ENCODE measurements around the gene SLITRK2.

SLITRK2 gene

GRCh38 chrX:145817331-145818185 lies at the start of gene SLITRK2:
Gene SLITRK2, plus strand, starts transcription at chrX:145817829. Its CDS starts 4,597 bp downstream, at chrX:145822426.
- TF ChIP-seq, protein P1, sequence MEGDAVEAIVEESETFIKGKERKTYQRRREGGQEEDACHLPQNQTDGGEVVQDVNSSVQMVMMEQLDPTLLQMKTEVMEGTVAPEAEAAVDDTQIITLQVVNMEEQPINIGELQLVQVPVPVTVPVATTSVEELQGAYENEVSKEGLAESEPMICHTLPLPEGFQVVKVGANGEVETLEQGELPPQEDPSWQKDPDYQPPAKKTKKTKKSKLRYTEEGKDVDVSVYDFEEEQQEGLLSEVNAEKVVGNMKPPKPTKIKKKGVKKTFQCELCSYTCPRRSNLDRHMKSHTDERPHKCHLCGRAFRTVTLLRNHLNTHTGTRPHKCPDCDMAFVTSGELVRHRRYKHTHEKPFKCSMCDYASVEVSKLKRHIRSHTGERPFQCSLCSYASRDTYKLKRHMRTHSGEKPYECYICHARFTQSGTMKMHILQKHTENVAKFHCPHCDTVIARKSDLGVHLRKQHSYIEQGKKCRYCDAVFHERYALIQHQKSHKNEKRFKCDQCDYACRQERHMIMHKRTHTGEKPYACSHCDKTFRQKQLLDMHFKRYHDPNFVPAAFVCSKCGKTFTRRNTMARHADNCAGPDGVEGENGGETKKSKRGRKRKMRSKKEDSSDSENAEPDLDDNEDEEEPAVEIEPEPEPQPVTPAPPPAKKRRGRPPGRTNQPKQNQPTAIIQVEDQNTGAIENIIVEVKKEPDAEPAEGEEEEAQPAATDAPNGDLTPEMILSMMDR (conservative IDR thresholded peaks at IDR 0.05; ENCODE audit: low read length), result no peak
- no peak within 1 kb of the TSS for H3K4me3 ChIP-seq (ENCODE audit: low read length)
- no peak for DNase-seq (ENCODE audit: low read depth)

- no peak overlapping the region for H3K4me3 ChIP-seq (ENCODE audit: low read length)
- no peak for DNase-seq (ENCODE audit: low read depth)
- TF ChIP-seq, protein P1 (conservative IDR thresholded peaks at IDR 0.05; ENCODE audit: low read length), result no peak
These were observed 44.6 kb upstream of the SLITRK2 start for GRCh38 chrX:145773006-145773405.

GRCh38 chrX:145792281-145792680 lies 25.3 kb upstream of the SLITRK2 start:
- TF ChIP-seq, protein P1 (conservative IDR thresholded peaks at IDR 0.05; ENCODE audit: low read length), result no peak
- no peak for DNase-seq (ENCODE audit: low read depth)
- H3K4me3 ChIP-seq (ENCODE audit: low read length), result no peak overlapping the region

- no peak for DNase-seq (ENCODE audit: low read depth)
- TF ChIP-seq, protein P1 (conservative IDR thresholded peaks at IDR 0.05; ENCODE audit: low read length), result no peak
- H3K4me3 ChIP-seq (ENCODE audit: low read length), result no peak overlapping the region
These were observed 14.1 kb upstream of the SLITRK2 start for GRCh38 chrX:145803508-145803907.

DNA sequence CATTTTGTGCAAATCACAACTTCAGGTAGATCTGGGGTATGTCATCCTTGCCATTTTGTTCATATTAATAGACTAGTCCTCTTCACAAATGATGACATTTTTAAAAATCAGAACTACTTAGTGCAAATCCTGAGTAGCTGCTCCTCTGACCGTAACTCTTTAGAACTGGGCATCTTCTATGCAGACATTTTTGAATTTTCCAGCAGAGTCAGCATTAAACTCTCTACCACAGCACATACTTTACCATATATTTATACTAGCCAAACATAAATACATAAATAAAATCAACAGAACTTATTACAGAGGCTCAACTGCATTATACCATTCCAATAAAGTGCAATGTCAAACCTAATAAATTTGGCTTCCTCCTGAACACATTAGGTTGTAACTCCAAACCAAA lies 4.5 kb upstream of the SLITRK2 start:
- no peak for DNase-seq (ENCODE audit: low read depth)
- H3K4me3 ChIP-seq (ENCODE audit: low read length), result no peak overlapping the region
- TF ChIP-seq, protein P1 (conservative IDR thresholded peaks at IDR 0.05; ENCODE audit: low read length), result no peak

GRCh38 chrX:145816601-145817315 lies 871 bp upstream of the SLITRK2 start:
- DNase-seq (ENCODE audit: low read depth), result no peak
- no peak overlapping the region for H3K4me3 ChIP-seq (ENCODE audit: low read length)
- TF ChIP-seq, protein P1 (conservative IDR thresholded peaks at IDR 0.05; ENCODE audit: low read length), result no peak

Data from AG10803 (cell line).